GM18520 (cell line): ENCODE measurements around the gene VTI1A.

Experiments used
- ATAC-seq: cut with Tn5 transposase; IDR thresholded peaks from one replicate; pipeline ENCODE4 v1.9.1; 2021; ENCODE audit not compliant: unreplicated experiment

Gene VTI1A

DNA sequence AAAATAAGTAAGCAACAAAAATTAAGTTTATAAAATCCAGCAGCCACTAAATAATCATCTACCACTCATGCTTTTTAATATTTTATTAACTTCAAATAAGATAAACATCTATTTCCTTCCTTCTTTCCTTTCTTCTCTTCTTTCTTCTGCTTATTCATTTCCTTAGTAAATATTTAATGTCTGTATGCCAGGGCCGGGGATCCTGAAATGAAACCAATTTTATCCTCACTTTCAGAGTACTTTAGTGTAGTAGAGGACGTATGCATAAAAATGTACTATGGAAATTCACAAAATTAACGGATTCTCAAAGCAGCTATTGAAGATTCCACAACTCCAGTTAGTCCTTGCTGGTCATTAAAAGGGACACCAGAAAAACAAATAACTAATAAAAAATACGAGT lies 224.7 kb downstream of the VTI1A start:
- ATAC-seq: no peak

- no peak for ATAC-seq
Measured at GRCh38 chr10:112672706-112673105, 225.7 kb downstream of the VTI1A start.

DNA sequence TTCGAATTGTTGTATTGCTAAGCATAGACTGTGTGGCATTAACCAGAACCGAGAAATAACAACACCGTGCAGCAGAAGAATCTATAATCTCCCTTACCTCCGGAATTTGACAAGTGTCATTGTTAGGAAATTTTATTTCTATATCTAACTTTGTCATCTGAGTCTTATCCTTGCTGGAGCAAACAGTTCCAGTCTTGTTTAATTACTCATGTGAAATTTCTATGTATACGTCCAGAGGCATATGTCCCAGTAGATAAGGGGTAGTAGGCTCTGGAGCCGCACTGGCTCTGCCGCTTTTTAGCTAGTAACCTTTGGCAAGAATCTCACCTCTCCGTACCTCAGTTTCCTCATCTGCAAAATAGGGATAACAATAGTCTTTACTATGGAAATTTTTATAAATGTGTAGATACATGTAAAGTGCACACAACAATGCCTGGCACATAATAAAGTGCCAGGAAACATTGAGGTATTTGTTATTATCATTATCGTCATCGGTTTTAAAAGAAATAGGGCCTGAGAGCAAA lies 228.6 kb downstream of the VTI1A start:
- no peak for ATAC-seq

DNA sequence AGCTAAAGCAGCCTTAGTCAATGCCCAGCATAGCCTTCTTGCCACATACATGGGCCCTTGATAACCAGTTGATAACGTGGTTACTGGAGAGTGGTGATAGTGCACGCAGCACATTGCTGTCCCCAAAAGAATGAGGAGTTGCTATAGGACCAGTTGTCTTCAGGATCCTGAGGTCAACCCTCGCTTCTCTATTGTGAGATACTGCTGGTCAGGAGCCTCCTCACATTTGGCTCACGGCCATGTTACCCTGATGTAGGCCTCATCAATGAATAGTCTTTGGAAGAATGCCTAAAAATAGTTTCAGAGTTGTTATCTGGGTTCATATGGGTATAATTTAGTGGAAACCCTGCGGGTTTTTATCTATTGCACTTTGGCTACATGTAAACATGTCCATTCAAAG lies 230.7 kb downstream of the VTI1A start:
- no peak for ATAC-seq

DNA sequence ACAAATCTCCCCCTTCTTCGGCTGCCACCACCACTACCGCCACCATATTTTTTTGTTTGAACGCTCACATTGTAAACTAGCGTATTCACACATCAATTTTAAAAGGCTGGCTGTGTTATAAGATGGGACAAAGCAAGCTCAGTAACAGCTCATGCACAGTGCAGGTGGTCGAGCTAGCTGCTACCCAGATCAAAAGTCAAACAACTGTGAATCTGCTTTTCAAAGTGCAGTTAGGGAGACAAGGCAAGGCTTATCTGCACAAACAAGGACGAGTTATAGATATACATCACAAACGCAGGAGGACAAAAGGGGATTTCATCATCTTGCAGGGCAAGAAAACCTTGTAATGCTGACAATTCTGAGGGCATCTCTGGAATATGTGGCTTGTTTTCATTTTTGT lies 231.6 kb downstream of the VTI1A start:
- ATAC-seq: no peak

DNA sequence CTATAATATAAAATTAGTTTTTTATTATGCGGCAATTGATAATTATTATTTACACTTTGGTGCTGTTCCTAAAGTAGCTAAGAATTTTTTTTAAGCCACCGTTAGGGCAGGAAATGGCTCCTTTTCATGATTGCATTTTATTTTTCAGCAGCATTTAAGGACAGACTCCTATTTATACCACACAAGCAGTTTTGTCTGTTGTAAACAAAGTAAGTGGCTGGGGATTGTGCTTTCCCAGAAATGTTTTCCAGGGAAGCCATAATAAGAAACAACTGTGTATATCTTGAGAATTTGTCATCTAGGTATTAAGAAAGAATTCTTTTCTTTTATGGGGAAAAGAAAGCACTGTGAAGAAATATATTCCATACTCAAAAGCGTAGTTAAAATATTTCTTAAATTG lies 232.0 kb downstream of the VTI1A start:
- ATAC-seq: no peak

DNA sequence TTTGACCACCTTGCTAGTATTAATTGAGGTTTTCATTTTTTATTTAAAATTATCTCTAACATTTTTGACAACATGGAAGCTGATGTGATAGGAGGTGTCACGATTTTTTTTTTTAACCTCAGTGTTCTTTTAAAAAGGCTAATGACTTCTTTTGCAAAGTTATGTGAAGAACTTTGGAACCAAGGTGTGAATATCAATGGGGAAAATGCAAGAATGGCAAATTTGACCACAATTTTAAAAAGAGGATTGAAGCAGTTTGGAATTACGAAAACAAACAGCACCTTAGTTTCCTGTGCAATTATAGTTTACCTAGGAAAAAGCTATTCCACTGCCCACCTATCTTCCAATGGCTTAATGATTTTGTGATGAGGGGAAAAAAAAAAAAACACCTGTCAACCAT lies 232.4 kb downstream of the VTI1A start:
- no peak for ATAC-seq

- no peak for ATAC-seq
Measured at GRCh38 chr10:112680586-112680985, 233.6 kb downstream of the VTI1A start.

GRCh38 chr10:112687647-112688046 lies 240.6 kb downstream of the VTI1A start:
- ATAC-seq: no peak

- ATAC-seq: no peak
Measured at GRCh38 chr10:112689327-112690072, 242.5 kb downstream of the VTI1A start.

GRCh38 chr10:112695539-112695938 lies 248.5 kb downstream of the VTI1A start:
- ATAC-seq: no peak

- no peak for ATAC-seq
Measured at GRCh38 chr10:112696592-112696991, 249.6 kb downstream of the VTI1A start.

- ATAC-seq: no peak
Measured at GRCh38 chr10:112698133-112698817, 251.3 kb downstream of the VTI1A start.

- no peak for ATAC-seq
Measured at GRCh38 chr10:112698818-112699164, 251.8 kb downstream of the VTI1A start.

- no peak for ATAC-seq
Measured at GRCh38 chr10:112700215-112700671, 253.2 kb downstream of the VTI1A start.

DNA sequence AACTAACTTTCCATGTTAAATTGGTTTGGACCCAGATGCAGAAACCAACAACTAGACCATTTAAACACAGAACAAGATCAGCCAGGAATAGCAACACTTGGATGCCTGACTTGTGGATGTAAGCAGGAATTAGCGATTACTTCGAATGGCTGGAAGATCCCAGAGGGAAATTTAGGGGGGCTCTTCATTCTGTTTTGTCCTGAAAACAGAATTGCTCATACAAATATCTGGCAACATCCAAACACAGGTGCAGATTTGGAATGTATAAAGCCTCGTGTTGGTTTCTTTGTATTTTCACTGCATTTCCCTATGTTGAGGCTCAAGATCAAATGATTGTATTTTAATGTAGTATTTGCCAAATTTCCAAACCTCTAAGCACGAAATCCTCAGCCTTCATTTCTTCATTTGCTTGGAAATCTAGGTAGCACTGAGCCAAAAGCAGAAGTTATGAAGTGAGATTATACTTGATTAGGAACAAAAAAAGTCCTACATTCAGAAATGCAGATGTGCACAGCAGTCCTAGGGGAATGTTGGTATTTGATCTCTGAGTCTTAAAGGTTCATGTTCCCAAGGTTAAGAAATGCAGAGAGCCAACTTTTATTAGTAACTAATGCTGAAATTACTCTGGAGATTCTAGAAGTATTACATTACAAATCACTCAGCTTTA lies 254.3 kb downstream of the VTI1A start:
- no peak for ATAC-seq

- no peak for ATAC-seq
Measured at GRCh38 chr10:112701878-112702255, 254.9 kb downstream of the VTI1A start.

- ATAC-seq: no peak
Measured at GRCh38 chr10:112706577-112706976, 259.6 kb downstream of the VTI1A start.

GRCh38 chr10:112708461-112708860 lies 261.4 kb downstream of the VTI1A start:
- ATAC-seq: no peak

- ATAC-seq: no peak
Measured at GRCh38 chr10:112710528-112710927, 263.5 kb downstream of the VTI1A start.

- no peak for ATAC-seq
Measured at GRCh38 chr10:112711366-112711765, 264.4 kb downstream of the VTI1A start.

DNA sequence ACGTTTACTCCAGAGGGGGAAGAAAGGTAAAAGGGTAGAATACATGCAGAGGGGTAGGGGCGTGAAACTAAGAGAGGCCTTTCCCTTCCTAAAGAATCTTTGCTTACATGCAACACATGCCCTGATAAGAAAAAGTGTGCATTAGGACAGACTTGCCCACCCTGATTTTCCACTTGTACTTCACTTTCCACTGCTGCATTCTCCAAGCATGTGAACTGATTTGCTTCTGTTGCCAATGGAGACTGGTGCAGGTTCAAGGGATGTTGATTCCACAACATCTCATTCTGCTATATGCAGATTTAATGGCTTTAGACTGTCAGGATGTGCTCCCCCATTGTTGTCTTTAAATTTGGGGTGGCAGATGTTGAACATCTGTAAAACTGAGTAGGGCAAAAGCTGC lies 265.5 kb downstream of the VTI1A start:
- ATAC-seq: no peak
